Globus pallidus (tissue), 1 donor: Measurements from ENCODE around the gene SRP68.

ENCODE experiments used
- DNase-seq: peaks from one replicate; pipeline ENCODE4 v3.0.0-alpha.2; 2015; ENCODE audit warnings: low spot score

SRP68 gene

DNA sequence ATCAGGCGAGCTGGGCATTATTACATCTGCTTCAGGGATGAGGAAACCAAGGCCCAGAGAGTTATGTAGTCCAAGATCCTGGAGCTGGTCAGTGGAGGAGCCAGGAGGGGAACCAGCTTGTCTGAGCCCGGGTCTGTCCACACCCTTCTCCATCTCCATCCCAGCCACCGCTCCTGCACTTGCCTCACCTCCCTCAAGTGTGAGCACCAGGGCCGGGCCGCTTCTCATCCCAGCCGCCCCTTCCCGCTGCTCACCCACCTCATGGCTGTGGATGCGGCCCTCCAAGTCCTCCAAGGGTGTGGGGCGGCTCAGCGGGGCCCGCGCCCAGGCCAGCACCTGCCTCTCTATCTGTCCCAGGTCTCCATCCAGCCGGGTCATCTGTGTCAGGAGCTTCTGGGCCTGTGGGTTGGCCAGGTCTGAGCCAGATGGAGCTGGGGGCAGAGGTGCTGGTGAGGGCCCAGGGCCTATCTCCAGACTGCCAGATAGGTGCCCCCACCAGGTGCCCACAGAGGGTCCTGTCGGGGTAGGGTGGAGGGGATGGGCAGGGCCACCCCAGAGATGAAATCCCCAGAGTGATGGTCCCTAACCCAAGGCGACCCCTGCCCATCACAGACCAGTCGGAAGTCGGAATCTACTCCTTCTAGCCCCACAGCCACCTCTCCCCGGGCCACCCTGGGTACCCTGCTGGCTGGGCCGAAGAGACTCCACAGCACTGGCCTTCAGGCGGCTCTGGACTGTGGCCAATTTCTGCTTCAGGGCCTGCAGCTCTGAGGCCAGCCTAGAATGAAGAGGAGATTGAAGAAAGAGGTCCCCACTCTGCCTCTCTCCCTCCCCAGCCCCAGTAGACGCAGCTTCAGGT lies 54.6 kb downstream of the SRP68 start:
- DNase-seq: no peak

DNA sequence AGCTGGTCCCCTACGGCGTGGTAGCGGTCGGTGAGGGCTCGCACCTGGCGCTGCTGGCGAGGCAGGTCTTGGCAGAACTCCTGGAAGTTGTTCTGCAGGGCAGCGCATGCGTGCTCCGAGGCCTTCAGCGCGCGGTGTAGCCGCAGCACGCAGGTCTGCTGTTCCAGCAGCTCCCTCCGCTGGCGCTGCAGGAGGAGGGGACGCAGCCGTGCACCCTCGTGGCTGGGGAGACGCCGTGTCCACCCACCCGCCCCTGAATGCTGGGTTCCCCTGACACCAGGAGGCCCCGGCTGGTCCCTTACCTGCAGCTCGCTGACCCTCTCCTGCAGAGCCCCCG lies 57.4 kb downstream of the SRP68 start:
- no peak for DNase-seq

DNA sequence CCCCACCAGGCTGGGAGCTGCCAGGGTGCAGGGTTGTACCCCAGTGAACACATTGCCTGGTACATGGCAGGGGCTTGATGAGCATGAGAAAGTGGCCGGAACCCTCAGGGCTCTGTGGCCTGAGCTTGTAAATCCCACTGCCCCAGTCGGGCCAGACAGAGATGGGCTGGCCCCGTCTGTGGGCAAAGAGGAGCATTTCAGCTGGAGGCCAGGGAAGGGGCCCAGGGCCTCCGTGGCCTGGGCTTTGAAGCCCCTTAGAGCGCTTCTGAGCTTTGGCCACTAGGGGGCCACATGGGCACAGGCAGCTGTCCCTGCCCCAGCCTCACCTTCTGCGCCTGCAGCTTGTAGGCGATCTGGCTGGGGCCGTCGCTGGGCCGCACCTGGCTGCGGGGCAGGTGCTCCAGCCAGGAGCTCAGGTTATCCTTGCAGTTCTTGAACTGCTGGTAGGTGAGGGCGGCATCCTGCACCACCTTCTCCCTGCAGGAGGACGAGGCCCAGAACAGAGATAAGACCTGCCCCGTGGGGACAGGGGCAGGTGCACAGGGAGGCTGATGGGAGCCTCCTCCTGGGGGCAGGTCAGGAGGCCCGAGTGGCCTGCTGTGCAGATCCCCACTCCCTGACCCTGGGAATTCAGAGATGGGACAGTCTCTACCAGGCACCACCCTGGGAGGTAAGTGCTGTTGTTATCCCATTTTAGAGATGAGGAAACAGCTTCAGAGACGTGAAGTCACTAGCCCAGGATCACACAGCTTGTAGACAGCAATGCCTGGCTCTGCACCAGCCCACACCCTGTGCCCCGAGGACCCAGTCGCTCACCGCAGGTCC lies 58.0 kb downstream of the SRP68 start:
- DNase-seq: peak; percentile 40

DNA sequence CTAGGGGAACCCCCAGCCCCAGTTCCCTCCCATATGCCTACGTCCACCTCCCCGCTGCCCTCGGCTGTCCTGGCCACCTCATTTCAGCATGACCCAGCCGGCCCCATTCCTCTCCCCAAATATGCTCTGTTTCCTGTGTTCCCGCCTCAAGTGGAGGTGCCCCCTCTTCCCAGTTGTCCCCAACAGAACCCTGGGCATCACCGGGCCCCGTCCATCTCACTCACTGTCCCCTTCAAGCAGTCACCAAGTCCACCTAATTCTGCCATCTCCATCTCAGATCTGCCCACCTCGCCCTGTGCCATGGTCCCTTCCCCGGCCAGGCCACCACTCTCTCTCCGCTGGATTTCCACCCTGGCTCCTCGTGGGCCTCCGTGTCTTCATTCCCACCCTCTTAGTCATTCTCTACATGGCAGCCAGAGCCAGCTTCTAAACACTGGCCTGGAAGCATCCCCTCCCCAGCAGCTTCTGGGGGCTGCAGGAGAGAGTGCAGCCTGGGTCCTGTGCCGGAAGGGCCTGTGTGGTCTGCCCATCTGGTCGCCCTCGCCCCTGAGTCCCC lies 58.9 kb downstream of the SRP68 start:
- no peak for DNase-seq

DNA sequence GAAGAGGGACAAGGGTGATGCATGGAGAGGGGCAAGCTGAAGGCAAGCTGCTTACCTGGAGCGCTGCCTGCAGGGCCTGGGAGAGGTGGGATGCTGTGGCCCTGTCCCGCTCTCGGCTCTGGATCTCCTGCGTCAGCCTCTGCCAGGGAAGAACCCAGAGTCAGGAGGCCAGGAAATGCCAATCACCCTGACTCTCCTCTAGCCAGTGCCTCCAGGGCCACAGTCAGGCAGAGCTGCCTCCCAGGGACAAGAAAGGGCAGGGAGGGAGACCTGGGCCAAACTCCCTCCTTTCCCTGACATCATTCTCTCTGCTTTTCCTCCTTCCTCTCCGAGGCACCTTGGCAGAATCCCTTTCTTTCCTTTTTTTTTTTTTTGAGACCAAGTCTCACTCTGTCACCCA lies 60.4 kb downstream of the SRP68 start:
- no peak for DNase-seq

DNA sequence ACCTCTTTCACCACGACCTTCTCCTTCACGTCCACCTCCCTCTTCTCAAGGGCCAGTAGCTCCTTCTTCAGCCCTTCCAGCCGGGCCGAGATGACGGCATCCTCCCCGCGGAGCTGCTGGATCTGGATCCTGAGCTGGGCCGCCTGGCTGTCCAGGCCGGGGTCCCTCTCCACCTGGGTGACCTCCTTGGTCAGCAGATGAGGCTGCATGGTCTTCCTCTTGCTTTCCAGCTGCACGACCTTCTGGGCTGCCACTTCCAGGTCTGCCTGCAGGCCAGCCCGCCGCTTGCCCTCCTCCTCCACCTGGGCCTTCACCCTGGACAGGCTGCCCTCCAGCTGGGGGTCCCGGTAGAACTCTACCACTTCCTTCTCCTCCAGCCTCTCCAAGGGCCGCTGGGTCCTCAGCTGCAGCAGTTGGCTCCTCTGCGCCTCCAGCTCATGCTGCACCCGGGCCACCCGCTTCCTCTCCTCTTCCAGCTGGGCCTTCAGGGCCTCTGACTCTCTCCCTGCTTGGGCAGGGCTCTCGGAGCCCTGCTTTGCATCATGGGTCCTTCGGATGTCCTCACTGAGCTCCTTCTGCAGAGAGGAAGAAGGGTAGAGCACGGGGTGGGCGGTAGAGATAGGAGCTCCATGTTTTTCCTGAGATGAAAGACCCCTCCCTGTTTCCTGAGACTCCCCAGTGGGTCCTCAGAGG lies 62.2 kb downstream of the SRP68 start:
- DNase-seq: no peak

DNA sequence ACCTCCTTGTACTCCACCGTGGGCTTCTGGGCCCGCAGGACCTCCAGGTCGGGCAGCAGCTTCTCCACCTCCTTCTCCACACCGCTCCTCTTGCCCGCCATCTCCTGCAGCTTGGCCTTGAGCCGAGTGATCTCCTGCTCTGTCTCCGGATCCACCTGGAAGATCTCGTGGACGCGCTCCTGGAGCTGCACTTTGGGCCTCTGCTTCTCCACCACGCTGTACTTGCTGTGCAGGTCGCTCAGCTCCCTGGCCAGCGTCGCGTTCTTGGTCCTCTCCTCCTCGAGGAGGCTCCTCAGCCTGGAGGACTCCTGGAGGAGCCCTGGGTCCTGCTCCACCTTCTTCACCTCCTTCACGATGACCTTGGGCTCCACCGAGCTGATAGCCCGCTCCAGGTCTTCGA lies 62.9 kb downstream of the SRP68 start:
- DNase-seq: no peak

DNA sequence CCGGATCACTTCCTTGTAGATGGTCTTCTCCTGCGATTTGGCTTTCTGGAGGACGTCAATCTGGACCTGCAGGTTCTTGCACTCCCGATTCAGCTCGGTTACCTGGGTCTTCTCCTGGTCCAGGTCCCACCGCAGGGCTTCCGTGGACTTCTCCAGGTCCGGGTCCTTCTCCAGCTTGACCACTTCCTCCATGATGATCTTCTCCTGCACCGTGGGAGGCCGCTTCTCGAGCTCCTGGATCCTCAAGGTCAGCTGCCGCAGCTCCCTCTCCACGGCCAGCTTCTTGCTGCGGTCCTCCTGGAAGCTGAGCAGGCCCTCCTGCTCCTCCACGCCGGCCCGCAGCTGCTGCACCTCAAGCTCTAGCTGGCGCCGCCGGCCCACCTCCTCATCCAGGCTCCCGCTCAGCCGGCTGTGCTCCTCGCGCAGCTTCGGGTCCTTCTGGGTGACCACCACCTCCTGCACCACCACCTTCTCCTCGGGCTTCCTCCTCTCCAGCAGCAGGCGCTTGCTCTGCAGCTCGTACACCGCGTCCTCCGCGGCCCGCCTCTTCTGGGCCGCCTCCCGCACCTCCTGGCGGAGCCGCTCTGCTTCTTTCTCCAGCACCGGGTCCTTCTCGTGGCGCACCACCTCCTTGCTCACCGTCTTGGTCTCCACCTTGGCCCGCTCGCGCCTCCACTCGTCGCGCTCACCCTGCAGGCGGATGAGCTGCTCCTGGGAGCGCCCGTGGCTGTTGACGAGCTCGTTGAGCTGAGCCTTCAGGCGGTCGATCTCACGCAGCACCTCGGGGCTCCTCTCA lies 63.5 kb downstream of the SRP68 start:
- no peak for DNase-seq

DNA sequence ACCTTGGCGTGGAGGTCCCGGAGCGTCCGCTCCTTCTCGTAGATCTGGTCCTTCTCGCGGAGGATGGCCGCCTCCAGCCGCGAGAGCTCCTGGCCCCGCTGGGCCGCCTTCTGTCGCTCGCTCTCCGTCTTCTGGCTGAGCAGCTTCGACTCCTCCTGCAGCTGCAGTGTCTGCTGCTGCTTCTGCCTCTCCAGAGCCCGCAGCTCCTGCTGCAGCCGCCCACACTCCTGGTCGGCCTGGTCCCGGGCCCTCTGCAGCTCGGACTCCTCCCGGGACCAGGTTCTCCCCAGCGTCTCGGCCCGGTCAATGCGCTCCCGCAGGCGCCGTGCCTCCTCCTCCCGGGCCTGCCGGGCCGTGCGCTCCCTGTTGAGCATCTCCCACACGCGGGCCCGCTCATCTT lies 64.1 kb downstream of the SRP68 start:
- DNase-seq: no peak

DNA sequence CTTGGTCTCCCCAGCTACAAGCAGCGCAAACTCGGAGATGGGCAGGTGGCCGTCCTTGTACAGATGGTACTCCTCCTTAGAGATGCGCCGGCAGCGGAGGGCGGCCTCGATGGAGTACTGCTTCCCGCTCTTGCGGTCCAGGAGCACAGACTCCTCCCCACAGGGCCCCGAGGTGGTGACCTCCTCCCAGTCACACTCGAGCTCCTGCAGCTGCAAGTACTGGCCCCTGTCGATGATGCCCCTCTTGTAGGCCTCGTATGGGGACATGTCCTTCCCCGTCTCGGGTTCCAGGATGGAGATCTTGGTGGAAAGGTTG lies 64.5 kb downstream of the SRP68 start:
- no peak for DNase-seq

DNA sequence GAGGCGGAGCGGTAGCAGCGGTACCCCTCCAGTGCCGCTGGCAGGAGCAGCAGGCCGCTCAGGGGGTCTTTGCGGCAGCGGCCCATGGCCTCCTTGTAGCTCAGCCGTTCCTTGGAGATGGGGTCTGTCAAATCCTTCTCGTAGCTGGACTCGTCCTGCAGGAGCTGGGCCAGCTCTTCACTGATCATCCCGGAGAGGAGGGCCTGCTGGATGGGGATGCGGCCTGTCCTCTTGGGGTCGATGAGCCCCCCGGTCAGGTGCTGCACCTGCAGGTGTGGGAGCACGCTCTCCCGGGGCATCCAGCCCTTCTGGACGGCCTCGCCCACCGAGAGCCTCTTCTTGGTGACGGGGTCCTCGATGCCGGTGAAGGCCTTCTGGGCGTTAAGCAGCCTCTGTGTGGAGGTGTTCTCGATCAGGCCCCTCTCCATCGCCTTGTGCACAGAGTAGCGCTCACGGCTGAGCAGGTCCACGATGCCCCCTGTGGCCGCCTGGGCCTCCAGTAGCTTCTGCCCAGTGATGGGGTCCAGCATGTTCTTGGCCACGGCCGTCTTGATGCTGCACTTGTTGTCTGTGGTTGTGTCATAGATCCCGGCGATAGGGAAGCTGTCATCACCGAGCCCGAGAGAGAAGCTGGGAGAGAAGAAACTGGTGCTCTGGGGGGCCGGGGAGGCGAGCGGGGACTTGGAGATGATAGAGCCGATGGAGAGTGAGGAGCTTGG lies 65.0 kb downstream of the SRP68 start:
- no peak for DNase-seq

DNA sequence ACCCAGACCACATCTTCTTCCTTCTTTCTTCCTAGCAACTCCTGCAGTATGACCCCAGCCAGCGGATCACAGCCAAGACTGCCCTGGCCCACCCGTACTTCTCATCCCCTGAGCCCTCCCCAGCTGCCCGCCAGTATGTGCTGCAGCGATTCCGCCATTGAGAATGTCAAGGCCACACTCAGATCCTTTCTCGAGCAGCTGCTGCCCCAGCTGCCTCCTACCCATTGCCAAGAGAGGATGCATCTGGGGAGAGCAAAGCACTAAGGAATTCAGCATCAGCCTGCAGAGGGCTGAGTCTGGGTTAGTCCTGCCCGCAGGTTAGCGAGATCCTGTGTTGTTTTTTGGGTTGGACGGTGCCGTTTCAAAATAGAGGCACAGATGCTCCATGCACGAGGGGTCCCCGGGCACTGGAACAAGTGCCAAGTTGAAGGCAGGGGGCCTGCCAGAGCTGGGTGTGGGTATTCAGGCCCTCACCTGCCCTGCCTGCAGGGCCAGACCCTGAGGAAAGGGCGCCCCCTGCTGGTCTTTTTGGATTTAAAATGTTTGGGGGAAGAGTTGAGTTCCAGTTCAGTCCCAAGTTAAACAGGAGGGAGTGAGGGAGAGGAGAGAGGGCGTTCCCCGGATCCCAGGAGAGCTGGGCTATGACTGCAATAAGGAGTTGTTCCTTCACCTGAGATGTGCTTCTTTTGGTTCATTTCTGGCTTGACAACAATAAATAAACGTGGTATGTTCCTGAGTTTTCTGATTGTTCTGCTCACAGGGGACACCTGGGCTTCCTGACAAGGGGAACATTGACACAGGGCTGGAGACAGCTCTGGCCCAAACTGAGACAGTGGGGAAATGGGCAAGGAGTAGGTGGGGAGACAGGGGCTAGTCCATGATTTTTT lies 66.8 kb downstream of the SRP68 start:
- DNase-seq: peak; percentile 67

DNA sequence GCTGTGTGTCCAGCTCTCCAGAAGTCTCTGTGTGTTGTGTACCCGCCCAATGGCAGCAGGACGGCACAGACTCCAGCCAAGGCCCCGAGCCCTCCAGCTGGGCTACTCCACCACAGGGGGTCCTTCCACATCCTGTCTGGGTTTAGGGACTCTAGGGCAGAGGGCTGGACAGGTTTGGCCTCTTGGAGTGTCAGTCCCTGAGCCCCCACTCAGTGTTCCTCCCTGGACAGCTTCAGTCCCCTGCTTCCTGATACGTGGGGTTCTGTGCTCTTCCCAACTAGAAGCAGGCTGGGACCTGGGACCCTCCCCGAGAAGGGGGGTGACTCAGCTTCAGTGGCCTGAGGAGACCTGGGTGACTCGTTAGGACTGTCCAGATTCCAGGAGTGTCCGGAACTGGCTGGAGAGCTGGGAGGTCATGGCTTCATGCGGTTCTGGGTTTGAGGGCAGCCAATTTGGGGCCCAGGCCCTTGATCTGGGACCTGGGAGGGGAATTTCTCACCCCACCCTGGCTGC lies 67.5 kb downstream of the SRP68 start:
- no peak for DNase-seq

DNA sequence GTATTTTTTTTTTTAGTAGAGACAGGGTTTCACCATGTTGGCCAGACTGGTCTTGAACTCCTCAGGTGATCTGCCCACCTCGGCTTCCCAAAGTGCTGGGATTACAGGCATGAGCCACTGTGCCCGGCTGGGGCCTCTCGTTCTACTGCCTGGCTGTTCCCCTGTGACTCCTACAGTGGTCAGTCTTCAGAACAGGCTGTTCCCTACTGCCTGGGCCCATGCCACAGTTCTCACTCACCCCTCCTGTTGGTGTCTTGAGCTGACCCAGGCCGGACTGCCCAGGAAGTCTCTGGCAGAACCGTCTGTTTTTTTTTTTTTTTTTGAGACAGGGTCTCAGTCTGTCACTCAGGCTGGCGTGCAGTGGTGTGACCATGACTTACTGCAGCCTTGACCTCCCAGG lies 68.4 kb downstream of the SRP68 start:
- no peak for DNase-seq

DNA sequence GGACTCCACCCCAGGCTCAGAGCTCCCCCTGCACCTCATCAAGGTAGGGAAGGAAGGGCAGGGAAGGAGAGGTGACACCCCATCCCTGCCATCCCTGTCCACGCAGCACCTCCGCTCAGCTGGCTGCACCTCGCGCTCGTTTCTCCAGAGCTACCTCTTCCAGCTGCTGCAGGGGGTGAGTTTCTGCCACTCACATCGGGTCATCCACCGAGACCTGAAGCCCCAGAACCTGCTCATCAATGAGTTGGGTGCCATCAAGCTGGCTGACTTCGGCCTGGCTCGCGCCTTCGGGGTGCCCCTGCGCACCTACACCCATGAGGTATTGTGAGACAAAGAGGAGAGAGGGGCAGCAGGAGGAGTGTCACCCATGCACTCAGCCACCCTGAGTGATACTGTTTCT lies 70.2 kb downstream of the SRP68 start:
- DNase-seq: no peak

DNA sequence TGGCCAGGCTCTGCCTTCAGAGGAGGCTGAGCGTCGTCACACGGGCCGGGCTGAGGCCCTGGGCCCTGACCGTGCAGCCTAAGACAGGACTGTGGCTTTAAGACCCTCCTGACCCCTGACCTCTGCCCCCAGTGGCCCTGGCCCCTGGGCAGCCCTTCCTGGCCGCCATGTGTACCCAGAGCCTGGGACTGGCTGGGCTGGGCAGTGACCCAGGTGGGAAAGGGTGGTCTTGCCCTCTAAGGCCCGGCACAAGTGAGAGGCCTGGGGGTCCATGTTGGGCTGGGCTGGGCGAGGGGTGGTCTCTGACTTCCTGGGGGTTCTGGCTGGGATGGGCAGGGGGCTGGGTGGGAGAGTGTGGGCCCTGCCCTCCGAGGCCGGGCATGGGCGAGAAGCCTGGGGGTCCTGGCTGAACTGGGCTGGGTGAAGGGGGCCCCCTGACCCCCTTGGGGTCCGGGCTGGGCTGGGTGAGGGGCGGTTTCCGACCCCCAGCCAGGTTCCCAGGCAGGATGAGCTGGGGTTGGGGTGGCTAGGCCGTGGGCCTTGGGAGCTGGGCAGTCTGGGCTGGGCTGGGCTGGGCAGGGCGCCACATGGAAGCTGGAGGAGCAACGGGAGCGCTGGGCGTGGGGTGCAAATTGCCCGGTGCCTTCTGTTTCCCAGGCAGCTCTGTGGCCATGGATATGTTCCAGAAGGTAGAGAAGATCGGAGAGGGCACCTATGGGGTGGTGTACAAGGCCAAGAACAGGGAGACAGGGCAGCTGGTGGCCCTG lies 71.4 kb downstream of the SRP68 start, which contains the start of gene CDK3:
Gene CDK3 (plus strand): TSS at position 101 of the 767 bp plus-strand sequence. CDS start 571 bp downstream, at position 672.
- no peak for DNase-seq

DNA sequence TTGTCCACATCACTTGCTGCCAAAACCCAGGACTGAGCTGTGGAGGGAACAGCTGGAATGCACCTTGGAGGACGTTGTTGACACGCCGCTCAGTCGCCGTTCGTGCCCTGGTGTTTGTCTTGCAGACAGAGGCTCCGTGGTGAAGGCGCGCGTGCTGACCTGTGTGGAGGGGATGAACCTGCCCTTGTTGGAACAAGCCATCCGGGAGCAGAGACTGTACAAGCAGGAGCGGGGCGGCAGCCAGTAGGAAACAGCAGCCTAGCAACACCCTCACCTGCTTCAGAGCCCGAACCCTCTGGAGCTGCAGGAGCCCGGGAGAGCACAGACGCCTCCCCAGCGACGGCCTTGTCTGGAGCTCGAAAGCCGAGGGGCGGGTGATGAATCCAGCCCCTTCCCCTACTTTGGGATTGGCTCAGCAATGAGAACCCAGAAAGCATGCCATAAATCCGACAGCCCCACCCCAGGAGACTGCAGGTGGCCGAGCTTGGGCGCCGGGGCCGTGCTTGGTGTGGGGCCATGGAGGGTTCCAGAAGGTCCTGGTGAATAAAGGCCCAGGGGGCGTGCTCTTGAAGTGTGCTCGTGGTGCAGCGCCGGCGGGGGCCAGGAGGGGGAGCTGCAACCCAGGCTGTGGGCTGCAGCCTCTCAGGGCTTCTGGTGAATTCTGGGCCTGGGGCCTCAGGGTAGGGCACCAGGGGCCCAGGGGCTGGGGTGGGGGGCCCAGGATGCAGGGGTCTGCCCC lies 72.1 kb downstream of the SRP68 start:
- DNase-seq: no peak

DNA sequence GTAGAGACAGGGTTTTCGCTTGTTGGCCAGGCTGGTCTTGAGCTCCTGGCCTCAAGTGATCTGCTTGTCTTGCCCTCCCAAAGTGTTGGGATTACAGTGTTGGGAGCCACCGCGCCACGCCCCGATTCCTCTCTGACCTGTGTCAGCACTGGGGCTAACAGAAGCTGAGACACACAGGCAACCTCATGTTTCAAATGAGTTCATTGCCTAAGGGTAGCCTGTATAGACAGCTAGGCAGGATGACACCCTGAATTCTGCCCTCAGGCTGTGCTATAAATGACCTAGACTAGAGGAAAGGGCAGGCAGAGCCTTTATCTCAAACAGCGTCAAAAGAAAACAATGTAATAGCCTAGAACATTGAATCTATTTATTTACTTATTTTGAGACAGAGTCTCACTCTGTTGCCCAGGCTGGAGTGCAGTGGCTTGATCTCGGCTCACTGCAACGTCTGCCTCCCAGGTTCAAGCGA lies 74.0 kb downstream of the SRP68 start:
- no peak for DNase-seq
